GM19467 (cell line): ENCODE measurements around the gene IQSEC1.
A peak's percentile ranks its signal among the peaks of the same experiment; 100 is the strongest.

Experiments used
- ATAC-seq: cut with Tn5 transposase; IDR thresholded peaks from one replicate; pipeline ENCODE4 v1.9.1; 2021; ENCODE audit warnings: mild to moderate bottlenecking, moderate library complexity; ENCODE audit not compliant: unreplicated experiment

IQSEC1 gene

GRCh38 chr3:12973827-12974226, 99.4 kb downstream of the IQSEC1 start:
- no peak for ATAC-seq

- ATAC-seq: no peak
Measured at GRCh38 chr3:12972781-12973702, 100.2 kb downstream of the IQSEC1 start.

- no peak for ATAC-seq
Measured at GRCh38 chr3:12972043-12972442, 101.2 kb downstream of the IQSEC1 start.

- no peak for ATAC-seq
Measured at GRCh38 chr3:12970684-12971083, 102.5 kb downstream of the IQSEC1 start.

GRCh38 chr3:12969486-12969885, 103.7 kb downstream of the IQSEC1 start:
- no peak for ATAC-seq

GRCh38 chr3:12968541-12968940, 104.7 kb downstream of the IQSEC1 start:
- ATAC-seq: no peak

GRCh38 chr3:12967606-12968351, 105.5 kb downstream of the IQSEC1 start:
- ATAC-seq: peak; percentile 46

GRCh38 chr3:12966847-12967605, 106.2 kb downstream of the IQSEC1 start:
- peak; percentile 4 for ATAC-seq

GRCh38 chr3:12965999-12966846, 107.0 kb downstream of the IQSEC1 start:
- ATAC-seq: no peak

- no peak for ATAC-seq
Measured at GRCh38 chr3:12964711-12965612, 108.3 kb downstream of the IQSEC1 start.

- ATAC-seq: no peak
Measured at GRCh38 chr3:12963922-12964701, 109.1 kb downstream of the IQSEC1 start.

GRCh38 chr3:12963231-12963896, 109.9 kb downstream of the IQSEC1 start:
- no peak for ATAC-seq

GRCh38 chr3:12962292-12962691, 110.9 kb downstream of the IQSEC1 start:
- ATAC-seq: no peak

- no peak for ATAC-seq
Measured at GRCh38 chr3:12961697-12962036, 111.6 kb downstream of the IQSEC1 start.

- ATAC-seq: no peak
Measured at GRCh38 chr3:12961007-12961696, 112.1 kb downstream of the IQSEC1 start.

GRCh38 chr3:12960497-12960896, 112.7 kb downstream of the IQSEC1 start:
- ATAC-seq: no peak

- ATAC-seq: no peak
Measured at GRCh38 chr3:12959838-12960378, 113.3 kb downstream of the IQSEC1 start.
